Testis (tissue), 3 donors: ENCODE measurements around the gene GHRH. TPM values are rescaled to one million over a fixed set of nuclear protein-coding genes. Genes with fewer than 3 reads are reported as not detected.

Experiments
- DNase-seq: peaks from one replicate; pipeline ENCODE4 v3.0.0-alpha.2; 2019
- H3K27ac ChIP-seq, 2 donors: fragments of 200-600 bp; sonication (generic); one replicate each; pipeline ENCODE4 v1.5.1; 2019
- H3K27me3 ChIP-seq: fragments of 200-600 bp; sonication (generic); one replicate; pipeline ENCODE4 v1.5.1; 2019
- H3K36me3 ChIP-seq: fragments of 200-600 bp; sonication (generic); one replicate; pipeline ENCODE4 v1.5.1; 2017; ENCODE audit warnings: low read depth; ENCODE audit errors: missing control alignments
- H3K4me1 ChIP-seq: fragments of 200-600 bp; sonication (generic); one replicate; pipeline ENCODE4 v1.5.1; 2019
- H3K4me3 ChIP-seq, 2 donors: fragments of 200-600 bp; sonication (generic); one replicate each; pipeline ENCODE4 v1.5.1; 2017 to 2019
- H3K9me3 ChIP-seq: fragments of 200-600 bp; sonication (generic); one replicate; pipeline ENCODE4 v1.5.1; 2017
- CTCF ChIP-seq, 3 experiments: fragments of 450-650 bp in 2 of 3; fragments of 200-600 bp in 1 of 3; sonication (generic) in 1 of 3; IDR thresholded peaks; one replicate each; pipeline ENCODE4 v1.5.1; 2016 to 2019; ENCODE audit warnings: antibody characterized with exemption in 3 of 3, mild to moderate bottlenecking in 2 of 3, moderate library complexity in 1 of 3
- POLR2A ChIP-seq: fragments of 450-650 bp; IDR thresholded peaks from one replicate; pipeline ENCODE4 v1.6.1; 2017; ENCODE audit warnings: antibody characterized with exemption, mild to moderate bottlenecking, moderate library complexity
- WGBS, 2 donors: methylation state at CpG; one replicate each; pipeline ENCODE4 v1.1.5; 2018; 5-methylcytosine and 5-hydroxymethylcytosine counted together
- intact Hi-C: fragments of 100-400 bp; cut with DNase I; formaldehyde crosslinking; loops from one replicate; pipeline ENCODE4 v1.15.1; 2023; ENCODE audit warnings: low total_unique reads
- polyA plus RNA-seq: library from polyadenylated mRNA; stranded (reverse); fragments of 350-450 nt; fragmentation: Illumina TruSeq; extraction: RNeasy Lipid Tissue Mini Kit (QIAGEN cat#74804); gene quantifications from one replicate; pipeline ENCODE4 v1.2.3, GENCODE V29; 2014; ENCODE audit warnings: low read depth, low replicate concordance; ENCODE audit not compliant: insufficient read depth
- total RNA-seq, 2 donors: library from RNA; depleted of rRNA; stranded (reverse); fragments of >200 nt; gene quantifications; one replicate each; pipeline ENCODE4 v1.2.3, GENCODE V29; 2016

GHRH gene
- total and polyA plus RNA-seq, 3 donors from 2014 or later, result not detected

GRCh38 chr20:37236462-37236861, 25.2 kb downstream of the GHRH start:
- no peak overlapping the region for H3K27ac ChIP-seq
- no peaks in the 10 kb centered on the region for H3K4me1 ChIP-seq
- no peak for DNase-seq
- intact Hi-C loops, result no loop called here
- no peaks in the 10 kb centered on the region for H3K9me3 ChIP-seq
- H3K27me3 ChIP-seq, result no peaks in the 10 kb centered on the region
- no peak overlapping the region for H3K4me3 ChIP-seq
- 66 to 76% methylated on average over 4 of the region's 4 CpGs for WGBS, 2 donors
- no peak for TF ChIP-seq POLR2A
- no peak for TF ChIP-seq CTCF (IDR thresholded peaks at IDR 0.05)
- H3K36me3 ChIP-seq, result no peaks in the 10 kb centered on the region

- no peaks in the 10 kb centered on the region for H3K27me3 ChIP-seq
- WGBS, 2 donors, result 71 to 79% methylated on average over 6 of the region's 6 CpGs
These were observed 26.5 kb downstream of the GHRH start for GRCh38 chr20:37235065-37235464.

GRCh38 chr20:37234254-37234581, 27.4 kb downstream of the GHRH start:
- TF ChIP-seq POLR2A, result no peak
- TF ChIP-seq CTCF (IDR thresholded peaks at IDR 0.05), result no peak
- Histone ChIP-seq H3K27me3 (no peaks in the 10 kb centered on the region), H3K9me3 (no peaks in the 10 kb centered on the region), H3K4me1 (no peaks in the 10 kb centered on the region), H3K27ac (no peak overlapping the region), H3K36me3 (no peaks in the 10 kb centered on the region), H3K4me3 (no peak overlapping the region)
- DNase-seq, result no peak
- intact Hi-C loops, result no loop called here
- 94 to 96% methylated on average over 5 of the region's 5 CpGs for WGBS, 2 donors

More at GRCh38 chr20:37235065-37235464, 26.5 kb downstream of the GHRH start:
- no peak overlapping the region for H3K27ac ChIP-seq
- no peak overlapping the region for H3K4me3 ChIP-seq
- no peak for DNase-seq
- TF ChIP-seq CTCF (IDR thresholded peaks at IDR 0.05), result no peak
- no peak for TF ChIP-seq POLR2A
- no peaks in the 10 kb centered on the region for H3K36me3 ChIP-seq
- no peaks in the 10 kb centered on the region for H3K9me3 ChIP-seq
- intact Hi-C loops, result no loop called here
- H3K4me1 ChIP-seq, result no peaks in the 10 kb centered on the region

GRCh38 chr20:37233548-37234253, 27.9 kb downstream of the GHRH start:
- DNase-seq, result no peak
- H3K36me3 ChIP-seq, result no peaks in the 10 kb centered on the region
- no peak overlapping the region for H3K27ac ChIP-seq
- TF ChIP-seq CTCF (IDR thresholded peaks at IDR 0.05), result no peak
- no peak for TF ChIP-seq POLR2A
- H3K4me3 ChIP-seq, result no peak overlapping the region
- H3K9me3 ChIP-seq, result no peaks in the 10 kb centered on the region
- intact Hi-C loops, result no loop called here
- 87 to 94% methylated on average over 10 of the region's 10 CpGs for whole genome bisulfite sequencing, 2 donors
- H3K27me3 ChIP-seq, result no peaks in the 10 kb centered on the region
- no peaks in the 10 kb centered on the region for H3K4me1 ChIP-seq
